GM19372 (cell line): ENCODE data around the gene NAA35.

Experiments
- ATAC-seq: cut with Tn5 transposase; IDR thresholded peaks from one replicate; pipeline ENCODE4 v1.9.1; 2021; ENCODE audit warnings: mild to moderate bottlenecking, low read depth, moderate library complexity; ENCODE audit not compliant: unreplicated experiment

NAA35 gene

DNA sequence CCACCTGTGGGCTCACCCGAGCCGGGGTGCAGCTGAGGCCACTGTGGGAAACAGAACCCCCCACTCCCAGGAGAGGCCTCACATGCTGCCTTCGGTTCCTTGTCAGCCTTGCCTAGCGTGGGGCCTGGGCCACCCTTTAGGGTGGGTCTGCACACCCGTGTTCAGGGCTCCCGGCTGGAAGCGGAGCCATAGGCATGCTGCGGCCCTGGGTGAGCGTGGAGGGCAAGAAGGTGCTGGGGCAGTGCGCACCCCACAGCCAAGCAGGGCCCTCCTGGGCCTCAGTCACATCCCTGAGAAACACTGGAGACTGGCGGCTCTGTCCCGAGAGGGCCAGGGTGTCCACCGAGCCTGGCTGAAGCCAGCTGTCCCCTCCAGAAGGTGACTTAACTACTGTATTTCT lies 116.5 kb downstream of the NAA35 start:
- ATAC-seq: no peak

DNA sequence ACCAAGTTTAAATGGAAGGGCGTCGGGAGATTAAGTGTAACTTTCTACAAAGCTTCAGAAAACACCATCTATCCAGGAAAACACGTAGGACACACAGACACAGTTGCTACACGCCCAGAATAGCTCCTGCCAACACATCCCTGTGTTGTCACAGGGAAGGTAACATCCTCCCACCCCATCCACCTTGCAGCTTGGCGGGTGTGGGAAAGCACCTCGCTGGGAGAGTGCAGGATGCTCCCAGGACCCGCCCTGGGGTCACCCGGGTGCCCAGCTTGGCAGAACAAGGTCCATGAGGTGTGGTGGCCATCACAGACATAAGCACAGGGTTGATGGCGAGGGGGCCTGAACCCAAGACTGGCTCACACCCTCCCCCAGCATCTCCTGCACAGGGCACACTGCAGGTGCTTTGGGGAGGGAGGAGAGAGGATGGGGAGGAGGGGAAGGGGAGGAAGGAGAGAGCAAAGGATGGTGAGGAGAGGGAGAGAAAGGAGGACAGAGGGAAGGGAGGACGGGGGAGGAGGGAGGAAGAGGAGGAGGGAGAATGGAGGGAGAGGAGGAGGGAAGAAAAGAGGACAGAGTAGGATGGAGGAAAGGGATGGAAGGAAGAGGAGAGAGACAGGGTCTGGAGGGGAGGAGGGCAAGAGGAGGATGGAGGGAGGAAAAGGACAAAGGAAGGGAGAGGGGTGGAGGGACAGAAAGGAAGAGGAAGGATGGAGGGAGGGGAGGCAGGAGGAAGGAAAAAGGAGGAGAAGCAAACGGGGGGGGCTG lies 121.2 kb downstream of the NAA35 start:
- ATAC-seq: no peak

DNA sequence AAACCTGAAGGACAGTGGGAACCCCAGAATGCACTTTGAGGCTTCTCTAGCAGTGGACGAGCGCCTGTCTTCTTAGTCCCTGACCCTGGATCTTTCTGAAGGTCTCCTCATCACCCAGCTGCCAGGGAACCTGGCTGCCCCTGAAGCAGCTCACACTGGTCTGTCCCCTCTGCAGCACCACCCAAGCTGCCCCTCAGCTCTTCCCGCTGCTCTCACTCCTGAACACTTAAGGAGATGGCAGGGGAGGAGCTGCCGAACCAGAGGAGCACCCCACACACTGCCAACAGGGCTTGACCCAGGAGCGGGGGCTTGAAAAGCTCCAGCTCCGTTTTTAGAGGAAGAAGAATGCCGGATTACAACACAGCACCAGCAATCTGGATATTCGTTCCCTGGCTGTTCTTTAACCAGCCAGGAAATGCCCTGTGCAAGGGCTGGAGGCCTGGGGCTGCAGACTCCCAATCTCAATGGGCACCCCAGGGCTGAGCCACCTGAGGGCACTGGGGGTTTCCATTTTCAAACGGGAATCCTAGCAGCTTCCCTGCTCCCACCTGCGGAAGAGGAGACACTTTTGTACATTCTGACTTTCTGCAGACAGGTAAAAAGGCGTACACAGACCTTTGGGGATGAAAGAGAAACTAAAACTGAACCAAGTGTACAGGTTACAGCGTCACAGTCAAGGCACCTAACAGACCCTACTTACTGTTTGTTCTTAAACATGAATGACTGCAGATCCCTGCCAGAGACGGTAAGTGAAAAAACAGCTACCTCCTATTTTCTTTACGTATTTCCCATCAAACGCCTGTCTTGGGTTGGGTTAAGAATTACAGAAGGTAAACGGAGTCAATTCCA lies 122.1 kb downstream of the NAA35 start:
- no peak for ATAC-seq

DNA sequence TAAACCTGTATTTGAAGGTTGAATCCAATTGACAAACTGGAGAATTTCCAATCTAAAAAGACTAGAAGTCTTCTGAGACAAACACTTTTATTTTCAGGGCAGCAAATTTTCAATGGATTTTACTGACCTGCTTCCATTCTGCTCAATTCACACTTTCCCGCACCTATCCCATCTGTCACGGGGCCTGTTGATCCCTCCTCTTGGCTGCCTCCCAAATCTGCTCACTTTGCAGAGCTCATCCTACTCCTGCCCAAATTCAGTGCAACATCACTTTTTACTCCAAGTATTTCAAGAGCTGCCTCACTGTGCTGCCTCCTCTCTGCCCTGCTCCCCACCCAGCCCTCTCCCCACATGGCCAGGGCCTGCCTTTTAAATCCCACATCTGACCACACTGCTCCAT lies 123.3 kb downstream of the NAA35 start:
- no peak for ATAC-seq

DNA sequence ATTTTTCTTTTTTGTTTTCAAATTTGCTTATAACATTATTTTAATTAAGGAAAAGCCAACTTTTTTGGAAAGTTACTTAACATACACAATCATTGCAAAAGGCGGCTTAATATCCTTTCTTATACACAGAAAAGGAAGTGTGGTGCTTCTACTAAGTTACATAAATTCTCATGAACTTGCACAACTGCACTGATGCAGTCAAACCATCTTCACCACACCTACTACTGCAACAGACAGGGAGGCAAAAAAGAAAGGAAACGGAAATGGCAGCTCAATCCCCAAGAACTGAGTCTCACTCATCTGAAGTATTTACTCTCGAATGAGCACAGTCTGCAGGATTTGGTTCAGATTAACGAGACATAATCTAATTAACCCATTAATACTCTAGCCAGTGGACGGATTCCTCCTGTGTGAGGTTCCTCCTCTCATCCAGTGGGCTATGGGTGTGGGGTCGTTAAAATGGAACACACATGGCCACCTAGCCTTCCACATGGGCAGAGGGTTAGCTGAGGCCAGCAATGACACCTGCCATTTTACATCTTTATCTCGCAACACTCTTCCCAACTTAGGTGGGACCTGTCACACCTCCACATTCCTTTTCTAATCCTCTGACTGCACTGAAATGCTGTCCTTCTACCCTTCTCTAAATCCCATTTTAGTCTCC lies 128.4 kb downstream of the NAA35 start:
- ATAC-seq: no peak
